NCI-H1694 treated with DMSO at 0.1 percent for 48 hours (cell line): ENCODE data around the gene FNIP2.
A peak's percentile ranks its signal among the peaks of the same experiment; 100 is the strongest.

Experiments used
- DNase-seq: peaks from one replicate; lab custom pipeline; 2025; lab: John Stamatoyannopoulos, UW

Gene FNIP2

GRCh38 chr4:158837527-158838141 is 68.8 kb downstream of the FNIP2 start:
- no peak for DNase-seq

GRCh38 chr4:158840131-158840530 is 71.3 kb downstream of the FNIP2 start:
- DNase-seq, result no peak

DNA sequence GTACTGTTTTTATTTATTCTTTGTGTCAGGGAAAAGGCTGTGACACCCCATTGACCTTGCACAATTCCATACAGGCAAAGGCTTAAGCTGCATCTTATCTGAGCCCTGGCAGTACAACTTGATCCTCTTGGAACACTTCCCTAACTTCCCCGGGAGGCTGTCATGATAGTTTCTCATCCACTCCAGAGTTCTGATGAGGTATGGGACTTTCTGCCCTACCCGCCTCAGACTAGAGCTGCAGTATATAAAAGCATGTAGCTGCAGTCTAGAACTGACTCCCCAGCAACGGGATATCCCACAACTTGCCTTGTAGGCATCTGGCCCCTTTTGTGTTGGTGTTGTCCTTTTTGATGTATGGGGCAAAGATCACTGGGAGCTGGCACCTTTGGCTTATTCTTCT is 72.7 kb downstream of the FNIP2 start:
- DNase-seq, result no peak

DNA sequence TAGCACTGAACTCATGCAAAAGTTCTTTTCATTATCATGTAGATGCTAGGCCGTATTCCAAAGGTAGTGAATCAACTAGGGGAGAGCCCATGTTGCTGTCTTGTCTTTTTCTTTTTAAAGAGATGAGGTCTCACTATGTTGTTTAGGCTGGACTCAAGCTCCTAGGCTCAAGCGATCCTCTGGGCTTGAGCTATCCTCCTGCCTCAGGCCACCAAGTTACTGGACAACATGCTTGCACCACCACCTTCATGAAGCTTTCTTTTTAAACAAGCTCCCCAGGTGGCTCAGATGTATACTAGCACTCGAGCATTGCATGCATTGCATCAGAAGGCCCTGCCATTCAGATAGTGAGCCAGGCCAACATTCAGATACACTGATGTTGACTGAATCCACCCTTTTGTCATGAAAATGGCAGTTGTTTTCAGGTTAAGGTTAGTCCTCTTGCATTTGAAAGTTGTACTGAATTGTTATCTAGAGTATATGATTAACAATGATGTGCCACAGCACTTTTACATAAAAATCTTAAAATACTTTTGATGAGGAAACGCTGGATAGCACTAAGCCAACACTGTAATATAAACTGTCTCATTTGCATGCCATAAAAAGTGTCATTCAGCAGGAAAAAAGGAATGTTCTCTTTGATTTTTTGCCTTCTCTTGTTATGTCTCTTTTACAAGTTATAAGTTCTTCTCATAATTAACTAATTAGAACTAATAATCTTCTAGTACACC is 76.7 kb downstream of the FNIP2 start:
- no peak for DNase-seq

GRCh38 chr4:158847535-158847934 is 78.7 kb downstream of the FNIP2 start:
- DNase-seq, result no peak

- DNase-seq, result no peak
Measured at GRCh38 chr4:158849681-158850080, 80.9 kb downstream of the FNIP2 start.

GRCh38 chr4:158850371-158850770 is 81.5 kb downstream of the FNIP2 start:
- DNase-seq, result no peak

- peak; percentile 7 for DNase-seq
Measured at GRCh38 chr4:158850800-158851644, 82.2 kb downstream of the FNIP2 start.

DNA sequence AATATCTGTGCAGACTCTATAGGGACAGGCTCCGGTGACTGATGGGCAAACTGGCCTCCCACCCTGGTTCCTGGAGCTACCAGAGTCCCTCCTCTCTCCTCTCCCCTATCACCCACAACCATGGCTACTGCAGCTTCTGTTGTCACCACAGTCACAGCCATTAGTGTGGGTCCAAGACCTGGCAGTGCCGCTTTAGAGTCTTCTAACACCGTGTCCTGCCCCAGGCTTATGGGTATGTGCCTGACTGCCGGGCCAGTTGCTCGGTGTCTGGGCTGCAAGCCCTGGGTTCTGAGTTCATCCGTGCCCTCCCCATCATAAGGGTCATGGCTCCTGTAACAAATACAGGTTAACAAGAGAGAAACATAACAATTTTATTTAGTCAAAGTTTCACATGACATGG is 85.4 kb downstream of the FNIP2 start:
- DNase-seq, result no peak

- DNase-seq, result peak; percentile 57
Measured at GRCh38 chr4:158856852-158857251, 88.0 kb downstream of the FNIP2 start.

DNA sequence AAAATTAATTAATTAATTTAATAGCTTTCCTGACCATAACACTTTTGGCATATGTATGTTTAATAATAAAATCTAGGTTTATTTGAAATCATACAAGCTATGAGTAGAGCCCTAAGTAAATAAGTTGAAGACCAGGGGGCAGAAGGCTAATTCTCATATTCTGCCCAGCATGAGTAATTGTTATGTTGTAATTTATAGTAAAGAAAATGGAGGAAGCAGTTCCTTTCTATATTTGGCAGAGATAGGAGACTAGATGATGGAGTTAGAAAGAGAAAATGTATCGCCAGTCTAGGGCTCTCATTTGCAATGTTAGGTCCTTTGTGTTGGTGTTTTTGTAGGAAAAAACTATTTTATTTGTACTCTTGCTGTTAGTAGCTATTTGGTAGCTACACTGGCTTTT is 89.1 kb downstream of the FNIP2 start:
- DNase-seq, result no peak

- DNase-seq, result no peak
Measured at GRCh38 chr4:158858410-158859199, 89.8 kb downstream of the FNIP2 start.

DNA sequence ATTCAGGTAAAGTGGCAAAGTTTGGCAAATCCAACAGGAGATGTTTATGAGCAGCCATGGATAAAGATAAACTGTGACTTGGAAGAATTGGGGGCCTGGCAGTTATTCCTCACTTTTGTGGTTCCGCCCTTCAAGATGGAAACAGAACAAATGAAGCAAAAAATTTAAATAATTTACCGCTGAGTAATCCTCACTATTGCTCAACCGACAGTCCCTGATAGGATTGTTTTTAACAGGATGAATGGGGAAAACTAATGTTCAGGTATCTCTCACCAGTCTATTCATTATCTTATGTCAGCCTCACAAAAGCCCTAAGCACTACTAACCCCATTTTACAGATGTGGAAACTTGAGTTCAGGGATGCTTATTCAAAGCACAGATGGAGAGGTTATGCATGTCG is 90.8 kb downstream of the FNIP2 start:
- DNase-seq, result no peak

DNA sequence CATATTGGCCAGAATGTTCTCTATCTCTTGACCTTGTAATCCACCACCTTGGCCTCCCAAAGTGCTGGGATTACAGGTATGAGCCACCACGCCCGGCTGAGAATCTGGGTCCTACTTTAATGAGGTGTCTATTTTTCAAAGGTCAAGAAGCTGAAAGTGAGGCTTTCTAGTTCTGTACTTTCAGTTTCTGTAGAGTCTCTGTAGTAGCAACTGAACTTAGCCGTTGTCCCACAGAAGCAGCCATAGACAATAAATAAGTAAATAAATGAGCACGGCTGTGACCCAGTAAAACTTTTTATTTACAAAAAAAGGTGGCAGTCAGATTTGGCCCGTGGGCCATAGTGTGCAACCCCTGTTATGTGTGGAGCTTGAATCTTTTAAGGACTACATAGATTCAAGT is 92.0 kb downstream of the FNIP2 start:
- no peak for DNase-seq

DNA sequence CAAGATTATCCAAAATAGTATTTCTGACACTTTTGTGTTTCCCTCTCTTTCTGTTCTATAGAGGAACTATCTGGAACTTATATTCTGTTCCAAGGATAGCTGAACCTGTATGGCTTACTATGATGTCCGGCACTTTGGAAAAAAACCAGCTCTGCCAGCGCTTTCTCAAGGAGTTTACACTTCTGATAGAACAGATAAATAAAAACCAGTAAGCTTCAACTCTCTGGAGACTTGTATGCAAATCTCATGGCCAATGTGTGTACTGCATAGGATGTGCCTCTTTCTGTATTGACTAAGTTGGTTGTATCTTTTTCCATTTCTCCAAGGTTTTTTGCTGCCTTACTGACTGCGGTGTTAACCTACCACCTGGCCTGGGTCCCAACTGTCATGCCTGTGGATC is 92.5 kb downstream of the FNIP2 start:
- DNase-seq, result no peak

DNA sequence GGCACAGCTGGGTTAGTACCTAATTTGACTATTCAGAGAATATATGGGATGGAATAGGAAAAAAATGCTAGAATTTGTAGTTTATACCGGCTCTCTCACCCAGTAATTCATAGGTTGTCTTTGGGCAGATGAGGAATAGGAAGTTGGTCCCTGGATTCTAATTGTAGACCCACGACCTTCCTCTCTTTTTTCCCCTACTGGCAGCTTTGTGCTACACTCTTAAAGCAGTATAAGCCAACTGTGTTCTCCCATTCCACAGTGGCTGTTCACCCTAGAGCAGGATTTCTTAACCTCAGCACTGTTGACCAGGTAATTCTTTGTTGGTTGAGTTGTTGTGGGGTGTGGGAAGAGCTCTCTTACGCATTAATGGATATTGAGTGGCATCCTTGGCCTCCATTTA is 92.9 kb downstream of the FNIP2 start:
- DNase-seq, result no peak

DNA sequence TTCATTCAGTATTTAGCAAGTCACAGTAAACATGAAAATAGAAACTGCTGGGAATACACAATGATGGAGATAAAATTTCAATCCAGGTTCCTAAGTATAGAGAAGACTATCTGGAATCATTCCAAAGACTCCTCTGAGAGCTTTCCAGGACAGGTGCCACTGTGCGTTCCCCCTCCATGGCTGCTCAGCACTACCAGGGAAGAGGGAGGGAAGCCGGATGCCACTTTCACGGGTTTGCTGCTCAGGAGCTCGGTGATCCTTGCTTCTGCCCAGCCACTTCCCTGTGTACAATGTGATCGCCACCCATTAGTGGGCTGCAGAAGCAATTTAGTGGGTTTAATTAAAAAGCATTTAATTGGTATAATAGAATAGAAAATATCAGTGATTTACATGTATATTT is 94.5 kb downstream of the FNIP2 start:
- no peak for DNase-seq

DNA sequence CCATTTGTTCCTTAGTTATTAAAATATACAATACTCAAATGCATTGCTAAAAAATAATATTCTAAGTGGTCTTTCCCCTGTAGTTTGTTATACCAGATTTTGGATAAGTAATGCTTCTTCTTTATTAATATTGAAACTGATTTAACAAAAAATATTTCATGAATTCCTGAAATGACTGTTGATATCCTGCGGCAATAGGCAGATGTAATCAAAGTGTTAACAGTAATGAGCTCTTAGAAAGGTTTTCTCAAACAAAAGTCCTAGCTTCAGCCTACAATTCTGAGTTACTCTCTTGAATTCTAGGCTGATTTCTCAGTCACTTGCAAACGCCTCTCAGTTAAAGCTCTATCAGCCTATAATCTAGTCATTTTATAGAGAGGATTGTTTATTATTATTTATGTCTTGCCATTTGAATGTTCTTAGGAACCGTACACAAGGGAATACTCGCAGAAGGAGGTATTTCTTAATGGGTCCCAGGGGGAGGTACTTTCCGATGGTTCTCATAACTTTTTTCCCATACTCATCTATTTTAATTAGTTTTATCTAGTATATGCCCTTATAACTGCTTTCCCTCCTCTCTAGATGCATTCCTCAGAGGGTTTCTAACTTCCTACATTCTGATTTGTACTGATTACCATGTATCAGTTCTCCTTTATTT is 96.8 kb downstream of the FNIP2 start:
- no peak for DNase-seq

- DNase-seq, result no peak
Measured at GRCh38 chr4:158869001-158869400, 100.2 kb downstream of the FNIP2 start.

DNA sequence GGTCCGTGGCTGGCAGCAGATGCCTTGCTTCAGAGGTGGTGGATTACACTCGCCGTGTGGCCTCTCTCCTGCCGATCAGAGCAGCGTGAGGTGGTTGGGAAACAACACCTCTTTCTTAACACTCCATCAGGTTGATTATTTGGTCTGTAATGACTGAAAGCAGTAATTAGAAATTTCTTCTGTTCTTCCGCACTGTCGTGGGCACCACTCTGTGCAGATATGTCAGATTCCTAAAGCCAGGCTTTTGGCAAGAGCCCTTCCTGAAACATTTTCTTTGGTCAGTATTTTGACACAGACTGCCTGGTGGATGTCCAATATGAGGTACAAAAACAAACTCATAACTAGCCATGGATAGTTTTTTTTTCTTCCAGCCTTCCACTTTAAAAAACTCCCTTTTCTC is 100.9 kb downstream of the FNIP2 start:
- DNase-seq, result no peak

DNA sequence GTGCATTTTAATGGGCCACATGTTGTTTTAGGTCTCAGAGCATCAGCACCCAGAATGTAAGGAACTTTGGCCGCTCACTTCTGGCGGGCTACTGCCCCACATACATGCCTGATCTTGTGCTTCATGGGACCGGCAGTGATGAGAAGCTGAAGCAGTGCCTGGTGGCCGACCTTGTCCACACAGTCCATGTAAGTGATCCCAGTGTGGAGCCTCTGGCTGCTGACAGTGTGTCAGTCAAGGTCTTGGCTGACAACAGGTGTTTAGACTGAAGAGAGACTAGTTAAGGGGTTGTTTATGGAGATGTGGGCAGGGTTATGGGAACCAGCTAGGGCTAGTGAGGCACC is 101.4 kb downstream of the FNIP2 start:
- no peak for DNase-seq
